HEK293T (cell line): ENCODE data around the gene PHOX2A.

Experiments
- ARNT ChIP-seq: fragments of 450-650 bp; IDR thresholded peaks from 2 replicates; pipeline ENCODE4 v1.6.1; 2017; ENCODE audit warnings: mild to moderate bottlenecking
- BHLHE40 ChIP-seq: fragments of 450-650 bp; IDR thresholded peaks from 2 replicates; pipeline ENCODE4 v1.6.1; 2016; ENCODE audit warnings: mild to moderate bottlenecking, moderate library complexity, borderline replicate concordance
- CTBP1 ChIP-seq: fragments of 450-650 bp; IDR thresholded peaks from 2 replicates; pipeline ENCODE4 v1.6.1; 2016; ENCODE audit warnings: borderline replicate concordance
- ELF4 ChIP-seq: fragments of 450-650 bp; IDR thresholded peaks from 2 replicates; pipeline ENCODE4 v1.6.1; 2017; ENCODE audit warnings: antibody characterized with exemption
- FOXK2 ChIP-seq: fragments of 450-650 bp; IDR thresholded peaks from 2 replicates; pipeline ENCODE4 v1.6.1; 2016; ENCODE audit warnings: mild to moderate bottlenecking
- FOXM1 ChIP-seq: fragments of 450-650 bp; IDR thresholded peaks from 2 replicates; pipeline ENCODE4 v1.6.1; 2017; ENCODE audit warnings: mild to moderate bottlenecking, borderline replicate concordance
- NFRKB ChIP-seq: fragments of 450-650 bp; IDR thresholded peaks from 2 replicates; pipeline ENCODE4 v1.6.1; 2016; ENCODE audit warnings: mild to moderate bottlenecking, moderate library complexity
- SP1 ChIP-seq: fragments of 450-650 bp; IDR thresholded peaks from 2 replicates; pipeline ENCODE4 v1.6.1; 2017
- SUZ12 ChIP-seq: fragments of 450-650 bp; IDR thresholded peaks from 2 replicates; pipeline ENCODE4 v1.6.1; 2016; ENCODE audit warnings: mild to moderate bottlenecking
- TARDBP ChIP-seq: fragments of 450-650 bp; IDR thresholded peaks from 2 replicates; pipeline ENCODE4 v1.6.1; 2016
- ZNF384 ChIP-seq: fragments of 450-650 bp; IDR thresholded peaks from 2 replicates; pipeline ENCODE4 v1.6.1; 2016

GRCh38 chr11:72257570-72257969 is 13.6 kb upstream of the PHOX2A start:
- TF ChIP-seq FOXK2 = no peak
- TF ChIP-seq FOXM1 = no peak
- TF ChIP-seq ARNT = no peak
- no peak for TF ChIP-seq BHLHE40
- no peak for TF ChIP-seq ZNF384
- TF ChIP-seq NFRKB = no peak
- TF ChIP-seq TARDBP = no peak
- TF ChIP-seq SUZ12 = no peak
- no peak for TF ChIP-seq SP1
- TF ChIP-seq ELF4 = no peak
- TF ChIP-seq CTBP1 = no peak
